Psoas muscle (tissue), 8 donors: ENCODE results near the gene KDM4C. TPM values are rescaled to one million over a fixed set of nuclear protein-coding genes. Genes with fewer than 3 reads are reported as not detected.

Experiments
- ATAC-seq, 4 donors: fragments of 200-7000 bp; cut with Tn5 transposase; one replicate each; pipeline ENCODE4 v1.9.1; 2020; ENCODE audit warnings: moderate library complexity in 3 of 4, mild to moderate bottlenecking in 2 of 4
- DNase-seq, 2 donors: peaks; one replicate each; pipeline ENCODE4 v3.0.0-alpha.2; 2020
- H3K27ac ChIP-seq: fragments of 200-600 bp; one replicate; pipeline ENCODE4 v1.8.0; 2022
- H3K27me3 ChIP-seq, 3 donors: fragments of 200-600 bp in 1 of 3; one replicate each; pipeline versions ENCODE4 v1.6.1 to v1.8.0; 2013 to 2022; ENCODE audit warnings: low read length in 2 of 3, mild to moderate bottlenecking in 2 of 3, moderate library complexity in 1 of 3; ENCODE audit not compliant: insufficient read depth in 3 of 3
- H3K36me3 ChIP-seq, 2 donors: fragments of 200-600 bp in 1 of 2; one replicate each; pipeline versions ENCODE4 v1.6.1 to v1.8.0; 2013 to 2022; ENCODE audit warnings: low read depth in 1 of 2, mild to moderate bottlenecking in 1 of 2, moderate library complexity in 1 of 2; ENCODE audit not compliant: insufficient read depth in 1 of 2
- H3K4me1 ChIP-seq: fragments of 200-600 bp; one replicate; pipeline ENCODE4 v1.8.0; 2022
- H3K4me3 ChIP-seq: fragments of 200-600 bp; one replicate; pipeline ENCODE4 v1.8.0; 2022; ENCODE audit warnings: mild to moderate bottlenecking
- H3K9me3 ChIP-seq: fragments of 200-600 bp; one replicate; pipeline ENCODE4 v1.8.0; 2022
- CTCF ChIP-seq: fragments of 200-600 bp; IDR thresholded peaks from one replicate; pipeline ENCODE4 v1.8.0; 2022; ENCODE audit warnings: antibody characterized with exemption
- WGBS, 3 donors: extraction: QIAGEN DNeasy Blood & Tissue Kit; methylation state at CpG; one replicate each; pipeline versions ENCODE4 v1.1.6 to v1.1.7; 2013; 5-methylcytosine and 5-hydroxymethylcytosine counted together
- intact Hi-C, 2 donors: fragments of 100-400 bp; cut with DNase I; formaldehyde crosslinking; loops; one replicate each; pipeline versions ENCODE4 v1.11.0 to v1.14.2; 2022
- polyA plus RNA-seq, 3 donors: library from polyadenylated mRNA; stranded (reverse); fragments of 200-250 nt; gene quantifications; one replicate each; pipeline ENCODE4 v1.2.3, GENCODE V29; 2013
- total RNA-seq, 4 donors: library from RNA; stranded (reverse); fragmentation: NEBNext Ultra II Directional in 2 of 4; extraction: Animal tissue kit (Norgen Biotek cat#: 25700) in 2 of 4; gene quantifications; one replicate each; pipeline versions ENCODE4 v1.2.1 to v1.2.4, GENCODE V29; 2021 to 2023
- donor health status: healthy with polysubstance abuse.
- donor health status: DM: no; HTN: no; CAD: no; lungs with moderate emphysema.
- donor health status: Bipolar disorder and iron deficiency.
- donor health status: healthy.
- donor health status: DM: yes; HTN: yes; CAD: no.
- donor health status: DM: no; HTN: no; CAD: no.
- donor health status: DM: no; HTN: no; CAD: no.
- donor health status: DM: yes; HTN: yes; CAD: no.

The KDM4C gene
- total and polyA plus RNA-seq, 7 donors, result 2.7 to 13.0 (median 10.1) TPM

GRCh38 chr9:6827439-6828145 is 69.8 kb downstream of the KDM4C start:
- Histone ChIP-seq H3K4me3 (no peak overlapping the region), H3K27me3 (no peaks in the 10 kb centered on the region), H3K9me3 (peaks cover 5% of the 10 kb centered on the region), H3K36me3 (peaks cover 0 to 15% of the 10 kb centered on the region in 2 donors), H3K27ac (no peak overlapping the region), H3K4me1 (no peaks in the 10 kb centered on the region)
- DNase-seq, result no peak
- intact Hi-C loops, result no loop called here
- ATAC-seq, result peak in 2 of 4 donors; percentile 51 to 63
- TF ChIP-seq CTCF, result peak; percentile 49
- WGBS, 3 donors, result 43 to 51% (median 46%) methylated on average over 4 of the region's 4 CpGs

DNA sequence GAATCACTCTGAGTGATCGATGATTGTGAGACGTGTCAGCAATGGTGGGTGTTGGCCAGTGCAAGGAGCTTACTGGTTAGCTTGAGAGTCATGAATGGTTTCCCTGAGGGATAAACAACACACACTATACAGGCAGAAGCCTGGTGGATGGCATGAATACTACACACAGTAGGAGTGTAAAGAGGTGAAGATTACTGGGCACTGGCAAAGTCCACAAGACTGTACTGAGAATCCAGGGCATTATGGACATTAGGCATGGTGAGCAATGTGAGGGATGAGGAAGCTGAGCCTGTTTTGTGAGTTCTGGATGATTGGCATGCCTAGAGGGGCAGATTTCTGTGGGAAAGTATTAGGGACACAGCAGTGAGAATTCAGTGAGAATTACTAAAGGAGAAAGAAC is 71.3 kb downstream of the KDM4C start:
- Histone ChIP-seq H3K9me3 (peaks cover 5% of the 10 kb centered on the region), H3K4me3 (no peak overlapping the region), H3K36me3 (peaks cover 0 to 4% of the 10 kb centered on the region in 2 donors), H3K27ac (no peak overlapping the region), H3K4me1 (no peaks in the 10 kb centered on the region), H3K27me3 (no peaks in the 10 kb centered on the region)
- DNase-seq (no peak), ATAC-seq (no peak)
- TF ChIP-seq CTCF, result no peak
- WGBS, 3 donors, result 90 to 98% (median 95%) methylated on average over 2 of the region's 2 CpGs
- intact Hi-C loops, result no loop called here

DNA sequence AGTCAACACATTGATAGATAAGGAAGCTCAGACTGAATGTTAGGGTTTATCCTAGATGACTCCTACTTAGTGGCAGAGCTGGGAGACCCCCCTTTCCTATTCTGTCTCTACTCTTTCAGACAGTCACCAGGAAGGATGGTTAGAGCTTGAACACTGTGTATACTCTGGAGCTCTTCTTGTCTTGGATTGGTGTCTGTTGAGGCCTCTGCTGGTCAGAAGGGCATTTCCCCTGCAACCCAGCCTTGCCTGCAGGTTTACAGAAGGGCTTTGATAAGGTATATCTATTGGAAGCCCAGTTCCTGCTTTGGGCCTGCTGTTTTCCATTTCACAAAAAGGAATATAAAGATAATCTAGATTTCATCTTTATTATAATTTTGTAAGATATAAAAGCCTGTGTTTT is 71.8 kb downstream of the KDM4C start:
- Histone ChIP-seq H3K36me3 (peaks cover 0 to 4% of the 10 kb centered on the region in 2 donors), H3K4me3 (no peak overlapping the region), H3K9me3 (peaks cover 5% of the 10 kb centered on the region), H3K4me1 (no peaks in the 10 kb centered on the region), H3K27me3 (no peaks in the 10 kb centered on the region), H3K27ac (no peak overlapping the region)
- no peak for TF ChIP-seq CTCF
- ATAC-seq (no peak), DNase-seq (no peak)
- intact Hi-C loops, result no loop called here

- no peak for TF ChIP-seq CTCF
- WGBS, 3 donors, result 82 to 88% (median 85%) methylated on average over 12 of the region's 12 CpGs
- intact Hi-C loops, result no loop called here
- Histone ChIP-seq H3K27me3 (no peaks in the 10 kb centered on the region), H3K4me1 (no peaks in the 10 kb centered on the region), H3K9me3 (peaks cover 5% of the 10 kb centered on the region), H3K4me3 (no peak overlapping the region), H3K36me3 (peaks cover 0 to 14% of the 10 kb centered on the region in 2 donors), H3K27ac (no peak overlapping the region)
- ATAC-seq, result peak in 2 of 4 donors; percentile 24 to 30
- DNase-seq, result no peak
Observed at GRCh38 chr9:6833518-6834192, 75.9 kb downstream of the KDM4C start.
